ENCODE results near the gene MYMK.

DNA sequence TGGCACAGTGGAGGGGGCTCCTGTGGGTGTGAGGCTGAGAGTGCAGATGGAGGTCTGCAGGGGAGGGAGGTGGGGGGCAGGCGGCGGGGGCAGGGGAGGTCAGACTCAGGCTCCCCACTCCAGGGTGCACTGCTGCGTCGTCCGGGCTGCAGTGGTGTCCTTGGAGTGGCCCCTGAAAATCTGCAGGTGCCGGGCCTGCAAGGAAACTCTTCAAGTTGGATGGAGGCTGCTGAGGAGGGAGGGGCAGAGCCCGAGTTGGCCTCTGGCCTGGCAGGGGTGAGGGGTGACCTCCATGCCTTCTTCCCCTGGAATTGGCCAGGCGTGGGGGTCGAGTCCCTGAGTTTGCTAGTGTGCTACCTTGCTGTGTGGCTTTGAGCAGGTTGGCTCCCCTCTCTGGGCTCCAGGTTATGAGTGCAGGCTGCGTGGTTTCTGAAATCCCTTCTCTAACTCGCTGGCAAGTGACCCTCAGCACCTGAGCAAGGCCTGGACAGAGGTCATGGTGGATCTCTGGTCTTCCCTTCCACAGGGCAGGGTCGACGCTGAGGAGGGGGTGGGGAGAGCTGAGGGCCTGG lies 10.6 kb upstream of the MYMK start:
- TF ChIP-seq CTCF (conservative IDR thresholded peaks at IDR 0.05; ENCODE audit: low read depth in 2 of 2) (no peak), POLR2AphosphoS5 (IDR thresholded peaks at IDR 0.05; ENCODE audit: low read depth) (no peak), EZH2 (IDR thresholded peaks at IDR 0.05; ENCODE audit: low read depth, unreplicated experiment) (no peak), JUNB (IDR thresholded peaks at IDR 0.05; ENCODE audit: unreplicated experiment) (no peak), CREB1 (CRISPR knock-in tag; IDR thresholded peaks at IDR 0.05; ENCODE audit: low read depth) (no peak), EZH2phosphoT487 (IDR thresholded peaks at IDR 0.05; ENCODE audit: unreplicated experiment) (no peak)
- TF ChIP-seq, protein P1, sequence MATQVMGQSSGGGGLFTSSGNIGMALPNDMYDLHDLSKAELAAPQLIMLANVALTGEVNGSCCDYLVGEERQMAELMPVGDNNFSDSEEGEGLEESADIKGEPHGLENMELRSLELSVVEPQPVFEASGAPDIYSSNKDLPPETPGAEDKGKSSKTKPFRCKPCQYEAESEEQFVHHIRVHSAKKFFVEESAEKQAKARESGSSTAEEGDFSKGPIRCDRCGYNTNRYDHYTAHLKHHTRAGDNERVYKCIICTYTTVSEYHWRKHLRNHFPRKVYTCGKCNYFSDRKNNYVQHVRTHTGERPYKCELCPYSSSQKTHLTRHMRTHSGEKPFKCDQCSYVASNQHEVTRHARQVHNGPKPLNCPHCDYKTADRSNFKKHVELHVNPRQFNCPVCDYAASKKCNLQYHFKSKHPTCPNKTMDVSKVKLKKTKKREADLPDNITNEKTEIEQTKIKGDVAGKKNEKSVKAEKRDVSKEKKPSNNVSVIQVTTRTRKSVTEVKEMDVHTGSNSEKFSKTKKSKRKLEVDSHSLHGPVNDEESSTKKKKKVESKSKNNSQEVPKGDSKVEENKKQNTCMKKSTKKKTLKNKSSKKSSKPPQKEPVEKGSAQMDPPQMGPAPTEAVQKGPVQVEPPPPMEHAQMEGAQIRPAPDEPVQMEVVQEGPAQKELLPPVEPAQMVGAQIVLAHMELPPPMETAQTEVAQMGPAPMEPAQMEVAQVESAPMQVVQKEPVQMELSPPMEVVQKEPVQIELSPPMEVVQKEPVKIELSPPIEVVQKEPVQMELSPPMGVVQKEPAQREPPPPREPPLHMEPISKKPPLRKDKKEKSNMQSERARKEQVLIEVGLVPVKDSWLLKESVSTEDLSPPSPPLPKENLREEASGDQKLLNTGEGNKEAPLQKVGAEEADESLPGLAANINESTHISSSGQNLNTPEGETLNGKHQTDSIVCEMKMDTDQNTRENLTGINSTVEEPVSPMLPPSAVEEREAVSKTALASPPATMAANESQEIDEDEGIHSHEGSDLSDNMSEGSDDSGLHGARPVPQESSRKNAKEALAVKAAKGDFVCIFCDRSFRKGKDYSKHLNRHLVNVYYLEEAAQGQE (IDR thresholded peaks at IDR 0.05; ENCODE audit: unreplicated experiment): no peak

Data from GM23338 (cell line).